GM13976 (cell line): Measurements from ENCODE around the gene FBXW10B.
A peak's percentile ranks its signal among the peaks of the same experiment; 100 is the strongest.
"Not testable (repeated sequence)": the region's sequence is repeated elsewhere in the genome, so short reads cannot be mapped to it uniquely, and the experiment has no call there.

ENCODE experiments used
- DNase-seq: peaks from one replicate; pipeline ENCODE4 v3.0.0; 2012; ENCODE audit warnings: low spot score
- CTCF ChIP-seq: IDR thresholded peaks from 2 replicates; pipeline ENCODE4 v1.5.1; 2012; ENCODE audit warnings: borderline replicate concordance, mild to moderate bottlenecking; ENCODE audit not compliant: insufficient read depth; ENCODE audit errors: extremely low read depth, missing control alignments, control extremely low read depth
- in situ Hi-C: fragments of 300-500 bp; cut with MboI; formaldehyde crosslinking; loops from one replicate; pipeline ENCODE4 v1.12.0; 2022; ENCODE audit warnings: low sequenced_read_pairs, mixed read lengths, inconsistent platforms; ENCODE audit not compliant: unreplicated experiment

FBXW10B gene

DNA sequence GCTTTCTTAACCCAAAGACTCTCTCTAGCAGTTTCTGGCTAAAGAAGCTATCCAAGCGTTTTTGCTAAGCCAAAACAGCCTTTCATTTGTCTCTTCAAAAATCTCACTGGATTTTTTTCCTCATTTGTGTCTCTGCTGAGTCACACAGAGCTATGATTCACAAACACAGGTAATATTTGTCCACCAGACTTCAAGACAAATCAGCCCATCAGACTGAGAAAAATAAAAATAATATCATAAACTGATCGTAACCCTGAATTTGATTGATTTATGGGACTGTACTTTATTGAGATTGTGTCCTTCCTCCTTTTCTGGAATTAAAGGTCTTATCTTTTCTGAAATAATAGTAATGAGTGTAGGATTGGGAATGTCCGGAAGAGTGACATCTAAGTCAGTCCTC lies 38.8 kb upstream of the FBXW10B start:
- DNase-seq: no peak
- in situ Hi-C loops: no loop called here
- no peak for TF ChIP-seq CTCF

DNA sequence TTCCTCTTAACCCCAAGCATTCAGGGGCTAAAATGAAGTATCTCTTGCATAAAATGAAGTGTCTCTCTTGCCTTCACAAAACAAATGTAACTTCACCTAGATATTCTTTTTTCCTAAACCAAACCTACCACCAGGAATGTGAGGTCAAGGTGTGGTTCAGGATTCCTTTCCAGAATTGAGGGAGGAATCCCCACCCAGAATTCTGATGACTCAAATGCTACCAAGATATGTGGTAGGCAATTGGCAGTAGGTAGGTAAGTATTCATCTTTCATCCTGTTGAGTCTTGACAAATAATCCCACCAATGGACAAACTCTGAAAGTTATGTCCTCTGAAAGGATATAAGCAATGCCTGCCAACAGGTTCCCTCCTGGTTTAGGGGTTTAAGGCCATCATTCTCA lies 38.4 kb upstream of the FBXW10B start:
- in situ Hi-C loops: no loop called here
- no peak for DNase-seq
- TF ChIP-seq CTCF: no peak

DNA sequence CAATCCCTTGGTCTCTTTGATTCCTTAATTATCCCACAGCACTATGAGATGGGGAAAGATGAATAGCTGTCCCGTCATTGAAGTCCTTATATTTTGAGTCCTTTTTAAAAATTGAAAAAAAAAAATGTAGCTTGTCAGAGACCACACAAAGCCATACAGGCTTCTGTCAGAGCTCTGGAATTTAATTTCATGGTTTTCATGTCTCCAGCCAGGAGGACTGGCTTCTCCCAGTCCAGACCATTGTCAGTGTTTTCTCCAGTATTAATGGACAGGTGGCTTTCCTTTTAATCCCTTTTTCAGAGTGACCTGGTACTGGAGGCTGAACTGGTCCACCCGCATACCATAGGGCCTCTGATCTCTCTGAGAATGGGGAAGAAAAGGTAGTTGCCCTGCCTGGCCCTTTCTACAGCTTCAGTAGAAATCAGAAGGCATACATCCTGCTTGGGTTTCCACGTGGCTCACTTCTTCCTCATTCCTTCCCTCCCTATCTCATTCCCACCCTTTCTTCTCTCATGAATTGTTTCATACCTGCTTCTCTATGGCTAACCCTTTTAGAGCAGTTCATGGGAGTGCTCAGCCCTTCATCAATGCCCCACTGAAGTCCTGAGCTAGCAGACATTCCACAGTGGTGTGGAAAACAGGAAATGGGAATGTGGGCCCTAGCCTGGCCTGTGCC lies 35.5 kb upstream of the FBXW10B start:
- TF ChIP-seq CTCF: no peak
- in situ Hi-C loops: no loop called here
- DNase-seq: no peak

GRCh38 chr17:15654401-15654800 lies 34.9 kb upstream of the FBXW10B start:
- in situ Hi-C loops, DNase-seq: not testable (repeated sequence)

DNA sequence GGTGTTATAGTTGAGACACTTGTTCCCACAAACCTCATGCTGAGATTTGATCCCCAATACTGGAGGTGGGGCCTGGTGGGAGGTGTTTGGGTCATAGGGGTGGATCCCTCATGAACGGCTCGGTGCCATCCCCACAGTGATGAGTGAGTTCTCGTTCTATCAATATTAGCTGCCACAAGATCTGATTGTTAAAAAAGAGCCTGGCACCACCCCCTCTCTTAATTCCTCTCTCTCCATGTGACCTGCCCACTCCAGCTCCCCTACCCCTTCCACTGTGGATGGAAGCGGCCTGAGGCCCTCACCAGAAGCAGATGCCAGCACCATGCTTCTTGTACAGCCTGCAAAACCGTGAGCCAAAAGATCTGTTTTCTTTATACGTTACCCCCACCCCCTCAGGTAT lies 33.5 kb upstream of the FBXW10B start:
- no peak for TF ChIP-seq CTCF
- DNase-seq: no peak
- in situ Hi-C loops: no loop called here

DNA sequence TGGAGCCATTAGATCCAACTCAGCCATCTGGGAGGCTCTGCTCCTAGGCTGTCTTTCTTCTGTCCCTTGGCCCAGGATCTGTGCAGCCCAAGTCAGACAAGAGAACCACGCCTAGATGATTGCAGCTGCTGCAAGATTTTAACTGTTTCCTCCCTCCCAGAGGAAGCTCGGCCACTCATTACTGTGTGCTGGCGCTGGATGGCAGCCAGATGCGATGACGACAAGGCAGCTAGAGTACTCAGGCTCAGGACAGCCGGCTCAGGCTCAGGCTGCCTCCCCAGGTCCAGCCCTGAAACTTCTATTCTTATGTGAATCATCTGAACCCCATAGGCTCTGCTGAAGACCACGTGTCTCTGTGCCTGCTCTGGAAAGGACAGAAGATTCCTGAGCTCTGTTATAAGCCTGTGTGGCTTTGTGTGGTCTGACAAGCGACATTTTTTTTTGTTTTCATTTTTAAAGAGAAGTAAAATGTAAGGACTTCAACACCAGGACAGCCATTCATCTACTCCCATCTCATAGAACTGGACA lies 32.1 kb upstream of the FBXW10B start:
- peak; percentile 59 for DNase-seq
- no peak for TF ChIP-seq CTCF
- in situ Hi-C loops: no loop called here

DNA sequence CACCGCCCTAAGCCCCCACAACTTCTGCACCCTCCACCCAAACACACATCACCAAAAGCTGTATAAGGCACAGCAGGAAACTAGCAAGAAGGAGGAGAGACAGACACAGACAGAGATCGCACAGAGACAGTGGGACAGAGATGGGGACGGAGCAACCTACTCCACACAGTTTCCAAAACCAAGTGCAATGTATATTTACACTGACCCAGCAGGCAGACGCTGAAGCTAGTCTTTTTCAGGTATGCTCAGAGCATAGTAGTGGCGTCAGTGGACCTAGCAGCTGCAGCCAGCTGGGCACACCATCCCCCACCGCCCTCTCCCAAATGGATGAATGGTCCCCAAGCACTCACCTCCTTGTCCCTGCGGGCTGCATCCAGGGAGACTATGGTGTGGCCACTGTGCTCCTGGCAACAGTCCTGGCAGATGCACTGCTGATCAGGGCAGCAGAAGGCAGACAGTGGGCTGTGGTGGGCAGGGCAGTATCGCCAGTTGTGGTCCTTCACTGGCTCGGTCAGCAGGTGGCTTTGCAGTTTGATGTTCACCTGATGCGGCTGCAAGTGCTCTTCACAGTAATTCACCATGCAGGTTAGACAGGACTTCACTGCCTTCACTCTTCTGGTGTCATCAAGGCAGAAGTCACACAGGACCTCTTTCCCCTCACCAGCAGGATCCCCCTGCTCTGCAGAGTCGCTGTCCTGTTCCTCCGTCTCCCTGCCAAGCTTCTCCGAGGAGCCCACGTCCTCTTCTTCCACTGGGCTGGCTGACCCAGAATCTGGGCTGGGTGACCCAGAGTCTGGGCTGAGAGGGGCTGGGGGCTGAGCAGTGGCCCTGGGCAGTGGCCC lies 31.5 kb upstream of the FBXW10B start:
- in situ Hi-C loops: no loop called here
- no peak for TF ChIP-seq CTCF
- no peak for DNase-seq
